GM20431 (cell line): ENCODE data around the gene MTG2.
"Not testable (repeated sequence)": the region's sequence is repeated elsewhere in the genome, so short reads cannot be mapped to it uniquely, and the experiment has no call there.

Experiments used
- in situ Hi-C: fragments of 300-500 bp; cut with MseI, MboI; formaldehyde crosslinking; loops from one replicate; pipeline ENCODE4 v1.15.0; 2020; ENCODE audit warnings: low sequenced_read_pairs; ENCODE audit not compliant: unreplicated experiment

The MTG2 gene

DNA sequence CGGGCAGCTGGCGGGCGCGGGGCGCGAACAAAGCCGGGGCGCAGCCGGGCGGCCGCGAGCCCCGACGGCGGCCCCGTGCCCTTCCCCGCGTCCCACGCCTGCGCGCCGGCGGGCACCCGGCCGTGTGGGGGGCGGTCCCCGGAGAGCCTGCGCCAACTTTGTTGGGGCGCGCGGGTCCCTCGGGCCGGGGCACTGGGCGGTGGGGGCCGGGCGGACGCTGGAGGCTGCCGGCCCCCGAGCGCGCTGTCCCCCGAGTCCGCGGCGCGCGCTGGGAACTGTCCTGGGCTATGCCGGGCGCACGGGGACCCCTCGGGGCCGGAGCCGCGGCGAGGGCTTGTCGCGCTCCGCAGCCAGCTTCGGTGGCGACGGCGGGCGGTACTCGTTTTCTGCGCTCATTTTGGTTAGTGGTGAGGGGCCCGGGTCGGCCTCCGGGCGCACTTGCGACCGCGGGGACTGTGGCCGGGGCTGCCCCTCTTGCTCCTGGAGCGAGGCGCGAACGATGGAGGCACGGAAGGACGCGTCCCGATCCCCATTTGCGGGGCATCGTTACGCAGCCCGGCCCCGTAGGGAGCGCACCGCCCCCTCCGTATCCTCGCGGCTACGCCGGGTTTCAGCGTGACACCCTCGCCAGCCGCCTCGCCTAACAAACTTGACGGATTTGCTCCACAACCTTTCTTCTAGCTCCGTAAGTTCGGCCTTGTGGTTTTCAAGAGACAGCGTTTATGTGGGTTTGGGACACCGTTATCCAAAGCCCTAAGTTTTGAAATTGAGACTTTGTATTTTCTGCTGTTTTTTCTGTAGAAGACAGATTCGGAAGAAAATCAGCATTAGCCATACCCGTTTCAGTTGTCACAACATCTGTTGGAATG is 38.6 kb upstream of the MTG2 start:
- in situ Hi-C loops: no loop called here

DNA sequence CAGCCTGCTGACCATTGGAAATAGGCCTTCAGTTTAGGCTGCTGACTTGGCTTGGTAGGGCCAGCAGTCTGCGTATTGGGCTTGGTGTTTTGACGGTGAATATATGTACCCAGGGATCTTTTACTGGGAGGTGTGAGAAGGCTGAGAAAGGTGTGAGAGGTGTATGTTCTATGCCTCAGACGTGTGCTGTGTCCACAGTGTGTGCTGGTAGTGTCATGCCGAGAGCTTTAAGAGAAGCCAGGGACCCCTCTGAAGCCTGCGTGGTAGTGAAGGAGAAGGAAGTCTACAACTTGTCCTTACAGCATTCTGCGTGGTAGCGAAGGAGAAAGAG is 37.2 kb upstream of the MTG2 start:
- in situ Hi-C loops: no loop called here

DNA sequence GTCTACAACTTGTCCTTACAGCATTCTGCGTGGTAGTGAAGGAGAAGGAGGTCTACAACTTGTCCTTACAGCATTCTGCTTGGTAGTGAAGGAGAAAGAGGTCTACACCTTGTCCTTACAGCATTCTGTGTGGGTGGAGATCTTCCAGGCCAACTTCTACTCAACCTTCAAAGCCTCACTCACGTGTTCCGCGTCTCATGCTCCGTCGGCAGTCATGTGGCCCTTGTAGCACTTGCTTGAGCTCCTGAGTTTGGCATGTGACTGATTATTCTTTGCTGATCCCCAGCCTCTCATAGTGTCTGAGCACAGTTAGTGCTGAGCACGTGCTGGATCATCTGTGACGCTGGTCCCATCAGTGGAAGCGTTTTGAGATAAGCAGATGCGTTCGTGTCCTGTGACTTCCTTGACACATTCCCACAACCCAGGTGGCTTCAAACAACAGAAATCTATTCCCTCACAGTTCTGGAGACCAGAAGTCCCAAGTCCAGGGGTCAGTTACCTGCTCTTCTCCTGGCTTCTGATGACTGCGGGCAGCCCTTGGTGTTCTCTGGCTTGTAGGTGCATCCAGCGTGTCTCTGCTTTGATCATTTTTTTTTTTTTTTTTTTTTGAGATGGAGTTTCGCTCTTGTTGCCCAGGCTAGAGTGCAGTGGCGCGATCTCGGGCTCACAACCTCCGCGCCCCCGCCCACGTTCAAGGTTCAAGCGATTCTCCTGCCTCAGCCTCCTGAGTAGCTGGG is 36.6 kb upstream of the MTG2 start:
- in situ Hi-C loops: no loop called here

DNA sequence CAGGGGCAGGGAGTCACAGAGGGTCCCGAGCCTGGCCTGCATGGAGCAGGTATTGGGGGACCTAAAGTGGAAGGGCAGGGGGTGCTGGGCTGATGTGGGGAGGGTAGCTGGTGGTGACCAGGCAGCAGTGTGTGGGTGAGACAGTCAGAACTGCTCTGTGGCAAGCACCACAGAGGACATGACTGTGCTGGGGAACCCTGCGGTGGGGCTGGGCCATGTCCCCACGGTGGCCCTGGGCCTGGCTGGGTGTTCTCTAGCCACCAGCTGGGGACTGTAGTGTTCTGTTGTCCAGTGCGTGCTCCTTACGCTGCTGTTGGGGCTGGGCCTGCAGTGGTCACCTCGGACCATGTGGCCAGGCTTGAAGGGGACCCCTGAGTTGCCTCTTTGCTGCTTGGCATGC is 35.7 kb upstream of the MTG2 start:
- in situ Hi-C loops: no loop called here

DNA sequence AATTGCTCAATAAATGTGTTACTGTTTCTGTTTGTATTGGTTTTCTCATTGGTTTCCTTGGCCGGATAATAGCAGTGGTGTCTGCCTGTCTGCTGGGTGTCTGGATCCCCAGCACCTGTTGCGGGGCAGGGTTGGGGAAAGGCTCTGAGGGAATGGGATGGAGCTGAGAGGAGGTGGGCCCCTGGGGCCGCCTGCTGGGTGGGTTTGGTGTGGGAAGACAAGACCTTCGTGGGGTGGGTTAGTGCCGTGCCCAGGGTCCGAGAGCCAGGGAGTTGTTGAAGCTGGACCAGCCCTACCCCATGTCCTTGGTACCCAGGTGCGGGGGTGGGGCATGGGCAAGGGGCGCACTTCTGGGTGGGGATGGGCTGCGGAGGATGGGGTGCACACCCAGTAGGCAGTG is 35.3 kb upstream of the MTG2 start:
- in situ Hi-C loops: no loop called here

DNA sequence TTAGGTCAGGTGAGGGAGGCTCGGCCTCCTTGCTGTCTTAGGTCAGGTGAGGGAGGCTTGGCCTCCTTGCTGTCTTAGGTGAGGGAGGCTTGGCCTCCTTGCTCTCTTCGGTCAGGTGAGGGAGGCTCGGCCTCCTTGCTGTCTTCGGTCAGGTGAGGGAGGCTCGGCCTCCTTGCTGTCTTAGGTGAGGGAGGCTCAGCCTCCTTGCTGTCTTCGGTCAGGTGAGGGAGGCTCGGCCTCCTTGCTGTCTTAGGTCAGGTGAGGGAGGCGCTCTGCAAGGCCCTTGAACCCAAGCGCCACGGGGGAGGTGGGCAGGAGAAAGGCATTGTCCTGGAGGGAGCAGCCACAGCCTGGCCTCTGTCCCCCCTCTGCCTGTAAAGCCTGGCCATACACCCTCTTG is 34.4 kb upstream of the MTG2 start:
- in situ Hi-C loops: not testable (repeated sequence)

DNA sequence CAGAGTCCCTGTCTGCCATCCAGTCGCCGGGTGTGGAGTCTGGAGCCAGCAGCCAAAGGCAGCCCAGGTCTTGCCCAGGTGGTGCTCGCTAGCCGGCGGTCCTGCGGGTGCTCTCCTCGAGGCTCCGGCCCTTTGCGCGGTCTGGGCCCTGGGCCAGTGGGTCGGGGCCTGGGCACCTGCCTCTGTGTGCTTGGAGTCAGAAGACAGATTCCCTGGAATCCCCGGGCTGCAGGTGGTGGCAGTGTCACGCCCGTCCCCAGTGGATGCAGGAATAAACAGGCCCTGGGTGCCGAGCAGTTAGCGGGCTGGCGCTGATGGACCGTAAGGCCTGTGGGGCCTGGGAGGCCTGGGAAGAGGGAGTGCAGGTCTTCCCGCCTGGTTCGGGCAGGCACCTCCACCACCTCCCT is 33.9 kb upstream of the MTG2 start:
- in situ Hi-C loops: no loop called here

DNA sequence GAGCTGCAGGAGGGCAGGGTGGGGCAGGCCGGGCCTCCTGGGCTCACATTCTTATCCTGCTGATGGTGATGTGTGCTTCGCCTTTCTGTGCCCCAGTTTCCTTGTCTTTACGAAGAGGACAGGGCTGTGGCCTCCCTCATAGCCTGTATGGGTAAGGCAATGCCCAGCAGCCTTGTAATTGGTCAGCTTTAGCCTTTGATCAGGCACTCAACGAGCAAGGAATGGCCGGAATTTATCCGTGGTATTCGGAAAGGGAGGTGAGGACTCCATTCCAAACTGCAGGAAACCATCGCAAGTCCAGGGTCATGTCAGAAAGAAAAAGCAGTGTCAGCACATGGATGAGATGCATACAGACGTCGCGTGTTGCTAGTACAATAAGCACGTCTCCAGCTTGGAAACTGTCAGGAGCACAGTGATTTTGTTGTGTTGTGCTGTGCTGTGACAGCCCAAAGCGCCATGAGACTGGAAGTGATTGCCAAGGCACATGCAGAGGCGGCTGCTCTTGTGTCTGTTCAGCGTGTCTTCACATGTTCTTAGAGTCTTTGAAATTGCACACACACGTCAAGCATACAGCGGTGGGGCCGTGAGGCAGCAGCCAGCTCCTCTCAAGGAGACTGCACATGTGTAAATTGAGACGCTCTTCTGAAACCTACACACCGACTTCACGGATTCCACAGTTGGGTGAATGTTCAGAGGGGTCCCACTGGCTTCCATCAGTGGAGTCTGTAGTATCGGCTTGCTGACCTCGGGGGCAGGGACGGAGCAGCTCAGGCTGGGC is 33.1 kb upstream of the MTG2 start:
- in situ Hi-C loops: no loop called here

DNA sequence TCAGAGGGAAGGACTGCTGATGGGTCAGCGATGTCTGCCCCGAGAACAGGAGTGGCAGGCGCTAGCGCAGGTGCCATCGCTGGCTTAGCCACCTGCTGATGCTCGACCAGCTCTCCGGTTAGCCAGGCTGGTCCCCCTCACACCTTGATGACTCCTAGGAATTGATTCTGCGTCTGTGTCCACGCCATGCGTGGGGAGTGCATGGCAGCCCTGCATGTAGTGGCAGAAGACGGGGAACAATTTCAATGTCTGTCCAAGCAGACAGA is 32.6 kb upstream of the MTG2 start:
- in situ Hi-C loops: no loop called here

DNA sequence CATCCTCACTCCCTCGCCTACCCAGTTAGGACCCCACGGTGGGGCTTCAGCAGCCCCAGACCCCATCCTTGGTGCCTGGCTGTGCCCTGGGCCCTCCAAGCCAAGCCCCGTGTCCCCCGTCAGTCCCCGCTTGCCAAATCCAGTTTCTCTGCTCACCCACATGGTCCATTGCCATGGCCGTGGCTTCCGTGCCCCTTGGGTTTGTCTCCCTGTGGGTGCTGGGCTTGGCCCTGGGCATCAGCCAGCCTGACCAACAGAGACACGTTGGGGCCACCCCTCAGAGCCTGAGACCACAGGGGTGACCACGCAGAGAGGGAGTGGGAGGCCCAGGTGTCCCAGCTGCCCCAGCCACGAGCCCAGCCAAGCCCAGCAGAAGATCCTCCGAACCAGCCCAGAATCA is 31.6 kb upstream of the MTG2 start:
- in situ Hi-C loops: no loop called here

DNA sequence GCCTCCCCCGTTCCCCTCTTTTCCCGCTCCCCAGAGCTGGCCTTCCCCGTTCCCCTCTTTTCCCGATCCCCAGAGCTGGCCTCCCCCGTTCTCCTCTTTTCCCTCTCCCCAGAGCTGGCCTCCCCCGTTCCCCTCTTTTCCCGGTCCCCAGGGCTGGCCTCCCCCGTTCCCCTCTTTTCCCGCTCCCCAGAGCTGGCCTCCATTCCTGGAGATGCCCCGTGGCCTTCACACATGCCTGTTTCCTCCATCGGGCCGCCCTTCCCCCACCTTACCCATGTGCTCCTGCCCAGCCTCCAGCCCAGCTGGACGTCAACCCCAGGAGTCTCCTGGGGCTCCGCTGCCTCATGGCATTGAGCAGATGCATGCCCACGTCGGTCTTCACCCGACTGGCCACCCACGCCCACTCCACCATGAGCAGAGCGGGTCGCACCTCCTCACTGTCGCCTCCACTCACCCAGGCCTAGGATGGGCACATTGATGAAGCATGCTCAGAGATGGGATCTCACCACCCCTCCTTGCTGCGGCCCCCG is 30.9 kb upstream of the MTG2 start:
- in situ Hi-C loops: no loop called here

DNA sequence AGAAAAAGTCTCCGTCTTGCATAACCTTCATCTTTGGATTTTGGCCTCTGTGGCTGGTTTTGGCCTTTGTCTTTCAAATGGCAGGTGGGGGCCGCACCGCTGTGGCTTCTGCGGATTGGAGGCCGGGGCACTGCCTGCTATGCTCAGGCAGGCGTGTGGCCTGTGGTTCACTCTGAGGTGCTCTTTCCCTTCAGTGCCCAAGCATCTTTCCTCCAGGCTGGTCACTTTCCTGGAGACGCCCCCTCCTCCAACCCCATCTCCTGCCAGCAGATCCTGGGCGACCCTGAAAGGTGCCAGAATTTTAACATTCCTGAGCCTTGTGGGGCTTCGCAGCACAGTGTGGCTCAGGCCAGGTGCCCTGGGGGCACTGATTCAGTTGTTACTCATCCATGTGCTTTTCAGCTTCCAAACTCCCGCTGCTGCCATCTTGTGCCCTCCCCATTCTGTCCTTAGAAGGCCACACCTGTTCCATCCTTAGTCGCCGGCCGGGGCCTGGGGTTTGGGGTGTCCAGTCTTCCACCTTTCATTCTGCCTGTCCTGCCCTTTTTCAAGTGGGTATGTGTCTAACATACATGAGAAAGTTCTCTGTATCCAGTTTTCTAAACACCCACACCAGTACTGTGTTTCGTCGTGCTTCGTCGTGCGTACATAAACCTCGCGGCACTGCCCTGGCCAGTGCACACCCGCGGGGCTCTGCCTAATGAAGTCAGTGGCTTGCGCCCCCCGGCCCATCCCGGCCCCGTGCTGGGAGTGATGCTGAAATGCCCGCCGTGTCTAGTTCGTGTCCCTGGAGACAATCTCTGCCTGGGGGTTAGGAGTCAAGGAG is 27.2 kb upstream of the MTG2 start:
- in situ Hi-C loops: no loop called here

DNA sequence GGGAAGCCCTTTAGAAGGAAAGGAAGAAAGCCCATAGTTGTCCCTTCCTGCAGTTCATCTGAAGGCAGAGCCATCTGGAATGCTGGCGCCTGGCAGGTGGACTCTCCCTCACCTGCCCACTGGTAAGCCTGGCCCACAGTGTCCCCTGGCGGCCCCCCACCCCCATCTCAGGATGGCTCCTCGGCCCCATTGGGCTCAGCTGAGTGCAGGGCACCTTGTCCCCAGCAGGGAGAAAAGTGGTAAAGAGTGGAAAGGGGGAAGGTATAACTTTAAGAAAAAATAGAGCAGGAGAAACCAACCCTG is 26.6 kb upstream of the MTG2 start:
- in situ Hi-C loops: no loop called here

DNA sequence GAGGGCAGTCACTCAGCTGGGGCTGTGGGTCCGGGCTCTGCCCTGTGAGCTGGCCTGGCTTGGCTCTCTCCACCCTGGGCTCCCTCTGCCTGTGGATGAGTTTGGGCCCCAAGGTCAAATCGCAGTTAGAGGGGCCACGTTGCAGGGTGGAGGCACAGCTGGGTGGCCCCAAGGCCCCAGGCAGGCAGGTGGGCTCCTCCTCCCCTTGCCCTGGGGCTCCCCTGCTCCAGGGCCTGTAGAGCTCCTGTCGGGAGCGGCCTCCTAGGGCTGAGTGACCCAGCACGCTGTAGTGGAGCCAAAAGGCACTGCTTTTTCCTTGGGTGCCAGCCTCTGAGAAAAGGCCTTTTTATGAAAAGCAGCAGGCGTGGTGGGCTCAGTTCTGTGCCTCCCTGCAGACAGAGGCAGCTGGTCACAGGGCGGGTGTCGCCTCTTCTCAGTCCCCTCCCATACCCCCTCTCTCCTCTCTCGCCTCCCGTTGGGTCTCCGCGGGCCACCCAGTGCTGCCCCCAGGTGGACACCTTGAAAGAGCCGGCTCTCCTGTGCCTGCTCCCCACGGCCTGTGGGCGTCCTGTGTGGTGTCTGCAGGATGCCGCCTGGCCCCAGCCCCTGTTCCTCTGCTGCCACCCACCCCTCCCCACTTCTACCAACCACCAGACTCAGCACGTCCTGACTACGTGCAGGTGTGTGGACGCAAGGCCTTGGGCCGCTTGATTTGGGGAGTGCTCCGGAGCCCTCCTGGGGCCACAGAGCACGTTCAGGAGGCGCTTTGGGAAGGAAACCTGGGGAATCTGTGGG is 26.0 kb upstream of the MTG2 start:
- in situ Hi-C loops: no loop called here

DNA sequence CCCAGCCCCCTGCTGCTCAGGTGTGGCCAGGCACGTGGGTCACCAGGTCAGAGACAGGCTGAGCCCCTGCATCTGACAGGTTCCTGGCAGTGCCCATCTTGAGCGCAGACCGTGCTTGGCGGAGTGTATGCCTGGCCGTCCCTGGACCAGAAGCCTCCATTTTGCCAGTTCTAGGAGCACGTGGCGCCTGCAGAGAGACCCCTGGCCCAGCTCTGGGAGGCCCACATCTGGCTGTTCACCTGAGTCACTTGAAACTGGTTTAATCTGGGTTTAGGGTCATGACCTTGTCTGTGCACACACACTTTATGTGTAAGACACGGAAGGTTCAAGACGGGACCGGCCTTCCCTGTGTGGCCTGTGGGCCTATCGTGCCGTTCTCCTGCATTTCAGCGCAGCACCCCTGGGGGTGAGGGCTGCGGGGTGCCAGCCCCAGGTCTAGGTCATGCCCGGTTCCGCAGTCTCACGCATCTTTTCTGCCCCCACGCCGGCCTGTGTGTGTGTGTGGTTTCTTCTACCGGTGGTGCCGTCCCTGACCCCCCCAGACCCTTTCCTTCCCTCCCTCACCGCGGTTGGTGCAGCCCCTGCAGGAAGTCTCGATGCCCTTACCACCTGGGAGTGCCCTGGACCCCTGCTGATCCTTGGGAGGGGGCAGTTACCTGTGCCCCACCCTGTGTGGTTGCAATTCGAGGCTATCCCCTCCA is 25.3 kb upstream of the MTG2 start:
- in situ Hi-C loops: no loop called here

DNA sequence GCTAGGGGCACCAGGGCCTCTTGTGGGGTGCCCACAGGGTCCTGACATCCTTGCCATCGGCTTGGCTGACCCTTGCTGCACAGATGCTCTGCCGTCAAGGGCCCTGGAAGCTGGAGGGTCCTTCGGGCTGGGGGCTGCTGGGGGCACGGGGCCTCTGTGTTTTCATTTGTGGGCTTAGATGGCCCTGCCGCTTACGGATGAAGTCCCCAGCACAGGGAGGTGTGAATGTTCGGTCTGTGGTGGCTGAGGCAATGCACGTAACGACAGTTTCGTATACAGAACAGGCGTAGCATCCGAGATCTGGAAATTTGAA is 24.8 kb upstream of the MTG2 start:
- in situ Hi-C loops: no loop called here

DNA sequence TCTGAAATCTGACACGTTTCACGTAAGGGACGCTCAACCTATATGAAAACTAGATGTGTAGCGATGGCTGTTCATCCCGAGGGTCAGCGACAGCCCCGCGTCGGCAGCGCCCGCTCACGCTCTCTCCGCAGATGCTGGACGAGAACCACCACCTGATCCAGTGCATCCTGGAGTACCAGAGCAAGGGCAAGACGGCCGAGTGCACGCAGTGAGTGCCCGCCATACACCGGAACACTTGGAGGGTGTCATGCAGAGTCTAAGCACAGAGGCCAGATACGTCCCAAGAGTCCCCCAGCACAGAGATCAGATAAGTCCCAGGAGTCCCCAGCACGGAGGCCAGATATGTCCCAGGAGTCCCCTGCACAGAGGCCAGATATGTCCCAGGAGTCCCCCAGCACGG is 24.3 kb upstream of the MTG2 start:
- in situ Hi-C loops: no loop called here

DNA sequence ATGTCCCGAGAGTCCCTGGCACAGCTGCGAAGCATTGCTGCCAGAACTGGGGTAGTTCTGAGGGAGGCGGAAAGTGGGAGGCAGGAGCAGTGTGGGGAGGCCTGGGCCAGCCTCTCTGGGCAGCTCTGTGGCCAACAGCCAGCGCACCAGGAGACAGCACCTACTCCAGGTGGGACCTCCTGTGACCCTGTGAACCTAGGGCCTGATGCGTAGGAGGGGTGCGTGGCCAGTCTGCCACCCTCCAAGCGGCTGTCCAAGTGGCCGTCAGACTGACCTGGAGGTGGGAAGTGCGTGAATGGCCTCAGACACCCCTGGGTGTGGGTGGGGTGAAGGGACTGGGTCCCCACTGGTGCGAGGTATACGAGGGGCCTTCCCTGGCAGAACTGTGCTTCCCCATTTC is 23.8 kb upstream of the MTG2 start:
- in situ Hi-C loops: no loop called here

DNA sequence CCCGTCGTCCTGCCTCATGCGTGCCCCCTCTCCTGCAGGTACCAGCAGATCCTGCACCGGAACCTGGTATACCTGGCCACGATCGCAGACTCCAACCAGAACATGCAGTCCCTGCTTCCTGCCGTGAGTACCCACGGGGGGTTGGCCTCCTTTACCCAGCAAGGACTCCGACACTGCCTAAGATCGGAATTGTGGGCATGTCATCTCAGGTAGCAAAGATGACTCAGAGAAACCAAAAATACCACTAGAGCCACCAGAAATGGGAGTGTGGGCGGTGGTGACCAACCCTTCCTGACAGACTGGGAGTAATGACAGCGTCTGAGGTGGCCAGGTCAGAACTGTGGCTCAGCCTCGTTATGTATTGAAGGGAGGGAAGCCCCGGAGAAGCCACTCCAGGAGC is 23.0 kb upstream of the MTG2 start:
- in situ Hi-C loops: no loop called here
